Measurements from ENCODE around the gene MAP2K6. TPM values are rescaled to one million over a fixed set of nuclear protein-coding genes. Genes with fewer than 3 reads are reported as not detected.

Gene MAP2K6
- total and polyA plus RNA-seq, 4 donors = 2.2 to 14.4 (median 7.6) TPM

DNA sequence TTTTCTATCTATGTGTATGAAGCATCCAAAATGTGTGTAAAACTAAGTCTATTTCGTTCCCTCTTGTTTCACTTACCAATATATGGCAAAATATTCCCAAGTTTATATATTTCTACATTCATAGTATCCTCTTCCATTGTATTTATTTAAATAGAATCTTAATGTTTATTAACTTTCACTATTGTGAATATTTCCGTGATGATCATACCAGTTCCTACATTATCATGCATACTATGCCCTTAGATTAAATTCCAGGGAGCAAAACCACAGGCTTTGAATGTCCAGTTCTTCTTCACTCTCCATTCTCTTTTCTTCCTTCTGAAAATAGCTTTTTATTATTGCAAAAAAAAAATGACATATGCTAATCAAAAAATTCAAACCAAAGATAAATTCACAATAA lies 4.0 kb downstream of the MAP2K6 start:
- H3K4me3 ChIP-seq = no peak overlapping the region
- H3K9me3 ChIP-seq (ENCODE audit: control insufficient read depth in 4 of 4, insufficient read depth in 3 of 4, low read length in 3 of 4) = no peaks in the 10 kb centered on the region
- H3K27me3 ChIP-seq (ENCODE audit: control insufficient read depth in 3 of 3, insufficient read depth in 3 of 3, low read length in 2 of 3) = no peaks in the 10 kb centered on the region
- ATAC-seq (ENCODE audit: insufficient read depth, low FRiP score) = no peak
- H3K9ac ChIP-seq (ENCODE audit: insufficient read depth in 1 of 2, low read length in 2 of 2) = no peak overlapping the region
- peaks cover 1 to 27% (median 8%) of the 10 kb centered on the region in 5 donors for H3K4me1 ChIP-seq (ENCODE audit: control insufficient read depth in 5 of 5, insufficient read depth in 5 of 5, low read length in 5 of 5)
- no peaks in the 10 kb centered on the region for H3K36me3 ChIP-seq (ENCODE audit: control insufficient read depth in 4 of 4, insufficient read depth in 4 of 4, low read length in 4 of 4)
- TF ChIP-seq, protein P1, sequence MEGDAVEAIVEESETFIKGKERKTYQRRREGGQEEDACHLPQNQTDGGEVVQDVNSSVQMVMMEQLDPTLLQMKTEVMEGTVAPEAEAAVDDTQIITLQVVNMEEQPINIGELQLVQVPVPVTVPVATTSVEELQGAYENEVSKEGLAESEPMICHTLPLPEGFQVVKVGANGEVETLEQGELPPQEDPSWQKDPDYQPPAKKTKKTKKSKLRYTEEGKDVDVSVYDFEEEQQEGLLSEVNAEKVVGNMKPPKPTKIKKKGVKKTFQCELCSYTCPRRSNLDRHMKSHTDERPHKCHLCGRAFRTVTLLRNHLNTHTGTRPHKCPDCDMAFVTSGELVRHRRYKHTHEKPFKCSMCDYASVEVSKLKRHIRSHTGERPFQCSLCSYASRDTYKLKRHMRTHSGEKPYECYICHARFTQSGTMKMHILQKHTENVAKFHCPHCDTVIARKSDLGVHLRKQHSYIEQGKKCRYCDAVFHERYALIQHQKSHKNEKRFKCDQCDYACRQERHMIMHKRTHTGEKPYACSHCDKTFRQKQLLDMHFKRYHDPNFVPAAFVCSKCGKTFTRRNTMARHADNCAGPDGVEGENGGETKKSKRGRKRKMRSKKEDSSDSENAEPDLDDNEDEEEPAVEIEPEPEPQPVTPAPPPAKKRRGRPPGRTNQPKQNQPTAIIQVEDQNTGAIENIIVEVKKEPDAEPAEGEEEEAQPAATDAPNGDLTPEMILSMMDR (IDR thresholded peaks at IDR 0.05; ENCODE audit: control extremely low read depth, extremely low read depth) = no peak
- no peak for DNase-seq
- no peak overlapping the region for H3K27ac ChIP-seq (ENCODE audit: low read depth in 1 of 2, low read length in 1 of 2)
- WGBS, 2 donors = 72 to 86% methylated on average over 2 of the region's 2 CpGs

DNA sequence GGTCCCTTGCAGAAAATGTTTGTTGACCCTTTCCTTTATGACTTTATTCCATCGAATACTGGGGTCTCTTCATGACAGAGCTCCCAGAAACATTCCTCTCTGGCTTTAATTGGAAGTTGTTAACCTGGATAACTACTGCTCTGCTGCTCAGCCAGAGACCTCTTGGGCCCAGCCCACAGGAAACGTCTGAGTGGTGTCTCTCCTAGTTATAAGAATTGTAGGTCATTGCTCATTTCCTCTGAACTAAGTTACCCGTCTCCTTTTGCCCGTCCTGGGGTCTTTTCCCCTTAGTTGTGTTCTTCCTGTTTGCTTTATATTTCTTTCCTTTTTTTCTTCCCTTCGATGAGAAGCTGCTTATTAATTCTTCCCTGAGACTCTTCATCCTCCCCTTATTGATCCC lies 9.0 kb downstream of the MAP2K6 start:
- 23 to 39% methylated on average over 5 of the region's 5 CpGs for WGBS, 2 donors
- DNase-seq = no peak
- Histone ChIP-seq H3K9ac (ENCODE audit: insufficient read depth in 1 of 2, low read length in 2 of 2) (no peak overlapping the region), H3K4me1 (ENCODE audit: control insufficient read depth in 5 of 5, insufficient read depth in 5 of 5, low read length in 5 of 5) (peaks cover 0 to 3% (median 0%) of the 10 kb centered on the region in 5 donors), H3K4me3 (no peak overlapping the region), H3K27ac (ENCODE audit: low read depth in 1 of 2, low read length in 1 of 2) (no peak overlapping the region), H3K9me3 (ENCODE audit: control insufficient read depth in 4 of 4, insufficient read depth in 3 of 4, low read length in 3 of 4) (no peaks in the 10 kb centered on the region), H3K27me3 (ENCODE audit: control insufficient read depth in 3 of 3, insufficient read depth in 3 of 3, low read length in 2 of 3) (no peaks in the 10 kb centered on the region), H3K36me3 (ENCODE audit: control insufficient read depth in 4 of 4, insufficient read depth in 4 of 4, low read length in 4 of 4) (no peaks in the 10 kb centered on the region)
- TF ChIP-seq, protein P1 (IDR thresholded peaks at IDR 0.05; ENCODE audit: control extremely low read depth, extremely low read depth) = no peak
- ATAC-seq (ENCODE audit: insufficient read depth, low FRiP score) = no peak

DNA sequence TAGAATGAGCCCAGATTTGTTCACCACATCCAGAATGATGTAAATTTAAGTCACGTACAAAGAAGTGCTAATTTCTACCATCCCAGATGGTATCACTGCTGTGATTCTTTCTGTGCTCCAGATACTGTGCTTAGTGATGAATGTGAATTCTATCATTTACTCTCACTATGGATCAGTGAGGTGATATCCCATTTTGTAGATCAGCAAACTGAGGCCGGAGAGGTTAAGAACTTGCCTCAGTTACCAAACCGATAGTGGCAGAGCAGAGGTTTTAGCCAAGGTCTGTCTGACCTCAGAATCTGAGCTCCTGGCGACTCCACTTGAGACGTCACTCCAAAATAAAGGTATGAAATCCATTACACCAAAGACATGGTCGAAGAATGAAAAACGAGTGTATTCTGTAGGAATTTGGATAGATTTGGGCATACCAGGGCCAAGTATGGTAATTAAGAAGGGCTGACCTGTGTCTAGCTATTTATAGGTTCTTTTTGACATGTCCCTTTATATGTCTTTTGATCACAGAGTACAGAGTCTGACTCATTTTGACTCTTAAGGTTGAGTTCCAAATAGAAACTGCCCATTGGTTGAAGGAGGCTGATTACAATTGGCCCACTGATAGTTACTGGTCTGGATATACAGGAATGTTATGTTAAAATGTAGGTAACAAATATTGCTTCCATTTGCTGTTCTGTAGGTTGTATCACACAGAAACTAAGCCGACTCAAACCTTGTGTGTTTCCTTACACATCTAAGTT lies 10.0 kb downstream of the MAP2K6 start:
- ATAC-seq (ENCODE audit: insufficient read depth, low FRiP score) = no peak
- peaks cover 0 to 1% (median 0%) of the 10 kb centered on the region in 5 donors for H3K4me1 ChIP-seq (ENCODE audit: control insufficient read depth in 5 of 5, insufficient read depth in 5 of 5, low read length in 5 of 5)
- H3K27me3 ChIP-seq (ENCODE audit: control insufficient read depth in 3 of 3, insufficient read depth in 3 of 3, low read length in 2 of 3) = no peaks in the 10 kb centered on the region
- no peak overlapping the region for H3K9ac ChIP-seq (ENCODE audit: insufficient read depth in 1 of 2, low read length in 2 of 2)
- DNase-seq = no peak
- no peak overlapping the region for H3K27ac ChIP-seq (ENCODE audit: low read depth in 1 of 2, low read length in 1 of 2)
- TF ChIP-seq, protein P1 (IDR thresholded peaks at IDR 0.05; ENCODE audit: control extremely low read depth, extremely low read depth) = no peak
- 92 to 97% methylated on average over 8 of the region's 8 CpGs for WGBS, 2 donors
- no peaks in the 10 kb centered on the region for H3K36me3 ChIP-seq (ENCODE audit: control insufficient read depth in 4 of 4, insufficient read depth in 4 of 4, low read length in 4 of 4)
- no peak overlapping the region for H3K4me3 ChIP-seq
- H3K9me3 ChIP-seq (ENCODE audit: control insufficient read depth in 4 of 4, insufficient read depth in 3 of 4, low read length in 3 of 4) = no peaks in the 10 kb centered on the region

Measured in lung (tissue), 12 donors.